Measurements from ENCODE around the gene CCDC157. TPM values are rescaled to one million over a fixed set of nuclear protein-coding genes. Genes with fewer than 3 reads are reported as not detected.
A peak's percentile ranks its signal among the peaks of the same experiment; 100 is the strongest.

The CCDC157 gene
- total and polyA plus RNA-seq, 9 of the 15 experiments (the other 6 are each of a cell fraction or from before 2014, with no cell fraction given): 0.04 to 1.3 (median 0.68) TPM

GRCh38 chr22:30356449-30357235 is at the start of gene CCDC157, which contains the start of gene SF3A1 (continued):
- peak; percentile 94 for TF ChIP-seq CREB1 (IDR thresholded peaks at IDR 0.05)
- TF ChIP-seq CREB1 (CRISPR knock-in tag; IDR thresholded peaks at IDR 0.05): peak; percentile 96

GRCh38 chr22:30307041-30307574 is 49.7 kb upstream of the CCDC157 start:
- no peaks in the 10 kb centered on the region for H3K9me3 ChIP-seq (replicated peaks; ENCODE audit: control insufficient read depth, insufficient read depth, low read depth, low read length)
- H3K27ac ChIP-seq (ENCODE audit: extremely low read depth, low read depth, low read length): no peak overlapping the region; the same call in 2 of the 3 replicates
- ChIA-PET POLR2A (interaction anchor here (0.8 to 1.9 kb wide), 2 partner anchors 14 to 280 kb away, joined by 3 to 6 read pairs; no protein-coding TSS in a partner anchor), CTCF (ENCODE audit: low intra/inter-chr PET ratio) (no interaction called here)
- peaks cover 5 to 42% of the 10 kb centered on the region in 2 experiments; a peak in 4 of 5 replicates for H3K4me1 ChIP-seq (replicated peaks in 1 of 2; ENCODE audit: control insufficient read depth in 2 of 2, insufficient read depth in 2 of 2, low read length in 2 of 2)
- ATAC-seq (no peak), DNase-seq (ENCODE audit: extremely low read depth in 1 of 4, low spot score in 3 of 4) (no peak), FAIRE-seq (no peak)
- peaks cover 10% of the 10 kb centered on the region; the same call in 1 of the 3 replicates for H3K36me3 ChIP-seq (ENCODE audit: control insufficient read depth, insufficient read depth, low read length)
- no peak overlapping the region for H3K4me2 ChIP-seq (ENCODE audit: insufficient read depth, low read length)
- peaks cover 10% of the 10 kb centered on the region for H3K79me2 ChIP-seq (ENCODE audit: control insufficient read depth, insufficient read depth, low read length)
- H3K27me3 ChIP-seq (ENCODE audit: control insufficient read depth in 2 of 2, insufficient read depth in 2 of 2, low read length in 2 of 2): no peaks in the 10 kb centered on the region
- BruUV-seq (replicated peaks): no TSS peak
- WGBS (ENCODE audit: insufficient coverage, low coverage, missing lambda C conversion rate): 77% methylated on average over 4 of the region's 4 CpGs
- H2AFZ ChIP-seq (ENCODE audit: low read depth, low read length): no peak overlapping the region
- H3K9ac ChIP-seq (ENCODE audit: insufficient read depth in 1 of 2, low read depth in 2 of 2, low read length in 2 of 2): peak overlapping the region in 1 of 2 experiments; percentile 13; a peak in 1 of 4 replicates
- no peak overlapping the region for H3K4me3 ChIP-seq
- intact Hi-C loops (cut with micrococcal nuclease): no loop called here
- H4K20me1 ChIP-seq (replicated peaks; ENCODE audit: control insufficient read depth, insufficient read depth, low read length): no peaks in the 10 kb centered on the region; the same call in 1 of the 2 replicates
- no peaks in the 10 kb centered on the region for H3K9me1 ChIP-seq (ENCODE audit: control insufficient read depth, insufficient read depth, low read length)
- in situ Hi-C loops (cut with MboI): no loop called here
- TF ChIP-seq FOXK2 (conservative IDR thresholded peaks at IDR 0.05 in 1 of 2, IDR thresholded peaks at IDR 0.05 in 1 of 2; ENCODE audit: low read depth in 2 of 2) (no peak), ZNF3 (CRISPR knock-in tag; IDR thresholded peaks at IDR 0.05) (no peak), ZBTB12 (CRISPR knock-in tag; IDR thresholded peaks at IDR 0.05) (no peak), NCOA4 (IDR thresholded peaks at IDR 0.05; ENCODE audit: partially characterized antibody) (no peak), ZNF77 (CRISPR knock-in tag; IDR thresholded peaks at IDR 0.05) (no peak), SMAD4 (CRISPR knock-in tag; conservative IDR thresholded peaks at IDR 0.05) (no peak), ZBTB34 (CRISPR knock-in tag; IDR thresholded peaks at IDR 0.05) (no peak), NBN (IDR thresholded peaks at IDR 0.05; ENCODE audit: low read depth) (no peak), TOE1 (IDR thresholded peaks at IDR 0.05; ENCODE audit: borderline replicate concordance) (no peak), TOE1 (CRISPR knock-in tag; IDR thresholded peaks at IDR 0.05; ENCODE audit: borderline replicate concordance, low read depth) (no peak), ZNF280B (CRISPR knock-in tag; IDR thresholded peaks at IDR 0.05) (no peak), PRPF4 (IDR thresholded peaks at IDR 0.05; ENCODE audit: insufficient read depth, low read depth, low read length, poor library complexity, severe bottlenecking) (no peak), ZNF586 (CRISPR knock-in tag; conservative IDR thresholded peaks at IDR 0.05) (no peak), ZNF644 (tag; IDR thresholded peaks at IDR 0.05; ENCODE audit: low read depth) (no peak), C11orf30 (IDR thresholded peaks at IDR 0.05; ENCODE audit: low read depth) (no peak)
